Psoas muscle (tissue), 8 donors: ENCODE measurements around the gene PLLP. TPM values are rescaled to one million over a fixed set of nuclear protein-coding genes. Genes with fewer than 3 reads are reported as not detected.

Experiments used
- ATAC-seq, 4 donors: fragments of 200-7000 bp; cut with Tn5 transposase; one replicate each; pipeline ENCODE4 v1.9.1; 2020; ENCODE audit warnings: moderate library complexity in 3 of 4, mild to moderate bottlenecking in 2 of 4
- DNase-seq, 2 donors: peaks; one replicate each; pipeline ENCODE4 v3.0.0-alpha.2; 2020
- H3K27ac ChIP-seq: fragments of 200-600 bp; one replicate; pipeline ENCODE4 v1.8.0; 2022
- H3K27me3 ChIP-seq, 3 donors: fragments of 200-600 bp in 1 of 3; one replicate each; pipeline versions ENCODE4 v1.6.1 to v1.8.0; 2013 to 2022; ENCODE audit warnings: low read length in 2 of 3, mild to moderate bottlenecking in 2 of 3, moderate library complexity in 1 of 3; ENCODE audit not compliant: insufficient read depth in 3 of 3
- H3K36me3 ChIP-seq, 2 donors: fragments of 200-600 bp in 1 of 2; one replicate each; pipeline versions ENCODE4 v1.6.1 to v1.8.0; 2013 to 2022; ENCODE audit warnings: low read depth in 1 of 2, mild to moderate bottlenecking in 1 of 2, moderate library complexity in 1 of 2; ENCODE audit not compliant: insufficient read depth in 1 of 2
- H3K4me1 ChIP-seq: fragments of 200-600 bp; one replicate; pipeline ENCODE4 v1.8.0; 2022
- H3K4me3 ChIP-seq: fragments of 200-600 bp; one replicate; pipeline ENCODE4 v1.8.0; 2022; ENCODE audit warnings: mild to moderate bottlenecking
- H3K9me3 ChIP-seq: fragments of 200-600 bp; one replicate; pipeline ENCODE4 v1.8.0; 2022
- WGBS, 3 donors: extraction: QIAGEN DNeasy Blood & Tissue Kit; methylation state at CpG; one replicate each; pipeline versions ENCODE4 v1.1.6 to v1.1.7; 2013; 5-methylcytosine and 5-hydroxymethylcytosine counted together
- intact Hi-C, 2 donors: fragments of 100-400 bp; cut with DNase I; formaldehyde crosslinking; loops; one replicate each; pipeline versions ENCODE4 v1.11.0 to v1.14.2; 2022
- polyA plus RNA-seq, 3 donors: library from polyadenylated mRNA; stranded (reverse); fragments of 200-250 nt; gene quantifications; one replicate each; pipeline ENCODE4 v1.2.3, GENCODE V29; 2013
- total RNA-seq, 4 donors: library from RNA; stranded (reverse); fragmentation: NEBNext Ultra II Directional in 2 of 4; extraction: Animal tissue kit (Norgen Biotek cat#: 25700) in 2 of 4; gene quantifications; one replicate each; pipeline versions ENCODE4 v1.2.1 to v1.2.4, GENCODE V29; 2021 to 2023
- TF ChIP-seq, protein P1 (sequence below): fragments of 200-600 bp; IDR thresholded peaks from one replicate; pipeline ENCODE4 v1.8.0; 2022; ENCODE audit warnings: antibody characterized with exemption
- donor health status: healthy with polysubstance abuse.
- donor health status: DM: no; HTN: no; CAD: no; lungs with moderate emphysema.
- donor health status: Bipolar disorder and iron deficiency.
- donor health status: healthy.
- donor health status: DM: yes; HTN: yes; CAD: no.
- donor health status: DM: no; HTN: no; CAD: no.
- donor health status: DM: no; HTN: no; CAD: no.
- donor health status: DM: yes; HTN: yes; CAD: no.

PLLP gene
- total and polyA plus RNA-seq, 7 donors = 0.39 to 3.1 (median 2.0) TPM

DNA sequence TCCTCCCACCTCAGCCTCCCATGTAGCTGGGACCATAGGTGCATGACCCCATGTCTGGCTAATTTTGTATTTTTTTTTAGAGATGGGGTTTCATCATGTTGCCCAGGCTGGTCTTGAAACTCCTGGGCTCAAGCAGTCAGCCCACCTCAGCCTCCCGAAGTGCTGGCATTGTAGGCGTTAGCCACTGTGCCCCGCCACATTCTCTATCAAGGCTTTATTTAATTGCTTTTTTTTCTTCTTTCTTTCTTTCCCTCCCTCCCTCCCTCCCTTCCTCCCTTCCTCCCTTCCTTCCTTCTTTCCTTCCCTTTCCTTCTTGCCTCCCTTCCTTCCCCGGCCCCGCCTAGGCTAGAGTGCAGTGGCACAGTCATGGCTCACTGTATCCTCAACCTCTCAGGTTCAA is 74.7 kb downstream of the PLLP start:
- H3K4me1 ChIP-seq = no peaks in the 10 kb centered on the region
- WGBS, 3 donors = 98 to 99% (median 98%) methylated on average over 5 of the region's 5 CpGs
- TF ChIP-seq, protein P1, sequence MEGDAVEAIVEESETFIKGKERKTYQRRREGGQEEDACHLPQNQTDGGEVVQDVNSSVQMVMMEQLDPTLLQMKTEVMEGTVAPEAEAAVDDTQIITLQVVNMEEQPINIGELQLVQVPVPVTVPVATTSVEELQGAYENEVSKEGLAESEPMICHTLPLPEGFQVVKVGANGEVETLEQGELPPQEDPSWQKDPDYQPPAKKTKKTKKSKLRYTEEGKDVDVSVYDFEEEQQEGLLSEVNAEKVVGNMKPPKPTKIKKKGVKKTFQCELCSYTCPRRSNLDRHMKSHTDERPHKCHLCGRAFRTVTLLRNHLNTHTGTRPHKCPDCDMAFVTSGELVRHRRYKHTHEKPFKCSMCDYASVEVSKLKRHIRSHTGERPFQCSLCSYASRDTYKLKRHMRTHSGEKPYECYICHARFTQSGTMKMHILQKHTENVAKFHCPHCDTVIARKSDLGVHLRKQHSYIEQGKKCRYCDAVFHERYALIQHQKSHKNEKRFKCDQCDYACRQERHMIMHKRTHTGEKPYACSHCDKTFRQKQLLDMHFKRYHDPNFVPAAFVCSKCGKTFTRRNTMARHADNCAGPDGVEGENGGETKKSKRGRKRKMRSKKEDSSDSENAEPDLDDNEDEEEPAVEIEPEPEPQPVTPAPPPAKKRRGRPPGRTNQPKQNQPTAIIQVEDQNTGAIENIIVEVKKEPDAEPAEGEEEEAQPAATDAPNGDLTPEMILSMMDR = no peak
- H3K9me3 ChIP-seq = no peaks in the 10 kb centered on the region
- no peaks in the 10 kb centered on the region for H3K27me3 ChIP-seq
- H3K4me3 ChIP-seq = no peak overlapping the region
- DNase-seq (no peak), ATAC-seq (no peak)
- H3K27ac ChIP-seq = no peak overlapping the region
- intact Hi-C loops = loop anchor here in 1 of 2 donors (10.0 kb wide), 1 partner anchor 55 kb away; no protein-coding TSS in a partner anchor
- H3K36me3 ChIP-seq = peaks cover 4 to 96% of the 10 kb centered on the region in 2 donors

DNA sequence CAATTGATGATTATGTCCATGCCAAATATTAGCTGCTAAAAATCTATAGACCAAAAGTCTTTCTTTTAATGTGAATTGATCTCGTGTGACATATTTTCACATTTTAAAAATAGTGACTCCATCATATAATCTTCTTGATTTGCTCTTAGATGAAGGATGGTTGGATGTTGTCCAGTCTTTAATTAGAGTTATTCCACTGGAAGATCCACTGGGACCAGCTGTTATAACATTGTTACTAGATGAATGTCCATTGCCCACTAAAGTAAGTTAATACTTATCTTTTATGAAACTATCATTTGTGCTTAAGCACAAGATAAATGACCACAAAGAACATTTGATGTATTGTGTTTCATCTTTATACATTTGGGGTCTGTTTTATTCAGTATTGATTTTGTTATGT is 75.5 kb downstream of the PLLP start:
- ATAC-seq (no peak), DNase-seq (no peak)
- Histone ChIP-seq H3K4me1 (no peaks in the 10 kb centered on the region), H3K9me3 (no peaks in the 10 kb centered on the region), H3K27me3 (no peaks in the 10 kb centered on the region), H3K36me3 (peaks cover 4 to 94% of the 10 kb centered on the region in 2 donors), H3K4me3 (no peak overlapping the region), H3K27ac (no peak overlapping the region)
- intact Hi-C loops = no loop called here
- WGBS, 3 donors = 93 to 99% (median 93%) methylated on average over 1 of the region's 1 CpG
- TF ChIP-seq, protein P1 = no peak

Other genes with a start within 250 kb of the PLLP start
- gene CPNE2, start 192.1 kb downstream of the PLLP start, total RNA-seq = 10 to 100 TPM in 2 of 4 donors, 1 to 10 TPM in 2; 8.1 to 12.4 (median 10.5) TPM
- 10 to 100 TPM; 15.1 to 16.9 (median 16.2) TPM for gene CPNE2, start 192.1 kb downstream of the PLLP start, polyA plus RNA-seq
- gene PSME3IP1, start 98.6 kb downstream of the PLLP start, total RNA-seq = 10 to 100 TPM; 47.9 to 60.4 (median 50.2) TPM
- gene PSME3IP1, start 98.6 kb downstream of the PLLP start, polyA plus RNA-seq = 10 to 100 TPM; 37.1 to 61.9 (median 47.6) TPM
- 10 to 100 TPM; 14.6 to 19.5 (median 16.7) TPM for gene RSPRY1, start 98.3 kb downstream of the PLLP start, total RNA-seq
- gene RSPRY1, start 98.3 kb downstream of the PLLP start, polyA plus RNA-seq = 10 to 100 TPM in 2 of 3 donors, 1 to 10 TPM in 1; 7.1 to 18.2 (median 11.0) TPM
- 10 to 100 TPM; 25.2 to 39.9 (median 29.2) TPM for gene ARL2BP, start 39.4 kb downstream of the PLLP start, total RNA-seq
- gene ARL2BP, start 39.4 kb downstream of the PLLP start, polyA plus RNA-seq = 10 to 100 TPM; 47.9 to 88.3 (median 53.3) TPM
- gene CCL22, start 74.1 kb upstream of the PLLP start, total RNA-seq = under 1 TPM in 1 of 4 donors, not detected in 3; 0.12 TPM
- gene CCL22, start 74.1 kb upstream of the PLLP start, polyA plus RNA-seq = under 1 TPM in 1 of 3 donors, not detected in 2; 0.04 TPM
- gene CX3CL1, start 87.8 kb upstream of the PLLP start, total RNA-seq = 10 to 100 TPM in 2 of 4 donors, 1 to 10 TPM in 2; 3.8 to 13.5 (median 9.1) TPM
- gene CX3CL1, start 87.8 kb upstream of the PLLP start, polyA plus RNA-seq = 1 to 10 TPM; 3.3 to 6.2 (median 4.5) TPM
- gene CCL17, start 120.1 kb upstream of the PLLP start, total RNA-seq = not detected
- gene CCL17, start 120.1 kb upstream of the PLLP start, polyA plus RNA-seq = under 1 TPM in 1 of 3 donors, not detected in 2; 0.20 TPM
- gene CIAPIN1, start 162.7 kb upstream of the PLLP start, total RNA-seq = 10 to 100 TPM; 31.8 to 78.3 (median 50.8) TPM
- 10 to 100 TPM; 41.7 to 76.6 (median 59.7) TPM for gene CIAPIN1, start 162.7 kb upstream of the PLLP start, polyA plus RNA-seq
- gene COQ9, start 162.8 kb upstream of the PLLP start, total RNA-seq = 100 to 1,000 TPM; 131 to 184 (median 152) TPM
- 100 to 1,000 TPM in 2 of 3 donors, 10 to 100 TPM in 1; 85.0 to 169 (median 149) TPM for gene COQ9, start 162.8 kb upstream of the PLLP start, polyA plus RNA-seq
- 10 to 100 TPM; 48.7 to 60.1 (median 53.1) TPM for gene POLR2C, start 178.0 kb upstream of the PLLP start, total RNA-seq
- gene POLR2C, start 178.0 kb upstream of the PLLP start, polyA plus RNA-seq = 10 to 100 TPM; 45.1 to 97.1 (median 61.7) TPM
- 1 to 10 TPM; 1.5 to 4.3 (median 2.4) TPM for gene DOK4, start 201.8 kb upstream of the PLLP start, total RNA-seq
- 1 to 10 TPM; 1.3 to 2.2 (median 1.5) TPM for gene DOK4, start 201.8 kb upstream of the PLLP start, polyA plus RNA-seq